Neutrophil (primary cell): ENCODE measurements around the gene LCE3B.

ENCODE experiments used
- H3K27ac ChIP-seq: fragments of 200-600 bp; sonication (generic); 2 replicates; pipeline ENCODE4 v1.5.1; 2016; ENCODE audit warnings: mild to moderate bottlenecking, moderate library complexity
- H3K27me3 ChIP-seq: fragments of 200-600 bp; sonication (generic); 2 replicates; pipeline ENCODE4 v1.6.0; 2016; ENCODE audit warnings: mild to moderate bottlenecking
- H3K36me3 ChIP-seq: fragments of 200-600 bp; sonication (generic); 2 replicates; pipeline ENCODE4 v1.5.1; 2017
- H3K4me1 ChIP-seq, 2 experiments: fragments of 200-600 bp in 1 of 2; sonication (generic) in 1 of 2; 1 replicate in 1 of 2; 2 replicates in 1 of 2; pipeline versions ENCODE4 v1.5.1 to v1.6.1; 2013 to 2016; ENCODE audit warnings: low read depth in 1 of 2, low read length in 1 of 2, mild to moderate bottlenecking in 1 of 2, moderate library complexity in 1 of 2; ENCODE audit not compliant: control insufficient read depth in 1 of 2, insufficient read depth in 1 of 2
- H3K4me3 ChIP-seq, 2 experiments: fragments of 200-600 bp in 1 of 2; sonication (generic) in 1 of 2; 1 replicate in 1 of 2; 2 replicates in 1 of 2; pipeline ENCODE4 v1.5.1; 2013 to 2016; ENCODE audit warnings: low read depth in 1 of 2, low read length in 1 of 2, mild to moderate bottlenecking in 1 of 2, moderate library complexity in 1 of 2
- H3K9me3 ChIP-seq: fragments of 200-600 bp; sonication (generic); 2 replicates; pipeline ENCODE4 v1.5.1; 2016
- TF ChIP-seq, protein P1 (sequence below): fragments of 200-600 bp; sonication (generic); IDR thresholded peaks from 2 replicates; pipeline ENCODE4 v1.5.1; 2016; ENCODE audit warnings: antibody characterized with exemption

LCE3B gene

DNA sequence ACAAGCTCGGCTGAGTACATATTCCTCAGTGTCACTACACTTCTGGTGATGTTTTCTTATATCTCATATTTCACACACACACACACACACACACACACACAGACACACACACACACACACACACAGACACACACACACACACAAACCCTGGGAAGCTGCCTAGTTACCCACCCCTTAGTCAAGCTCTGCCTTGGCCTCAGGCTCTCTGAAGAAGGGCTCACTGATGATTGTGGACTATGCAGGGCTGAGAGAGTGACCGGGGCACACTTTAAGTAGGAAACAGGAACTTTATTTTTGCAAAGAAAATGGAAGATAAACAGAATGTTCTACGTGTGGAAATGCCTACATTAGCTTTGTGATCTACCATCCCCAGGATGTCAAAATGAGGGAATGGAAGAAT, 30.3 kb downstream of the LCE3B start:
- Histone ChIP-seq H3K27ac (no peak overlapping the region), H3K36me3 (no peaks in the 10 kb centered on the region), H3K9me3 (no peaks in the 10 kb centered on the region)

DNA sequence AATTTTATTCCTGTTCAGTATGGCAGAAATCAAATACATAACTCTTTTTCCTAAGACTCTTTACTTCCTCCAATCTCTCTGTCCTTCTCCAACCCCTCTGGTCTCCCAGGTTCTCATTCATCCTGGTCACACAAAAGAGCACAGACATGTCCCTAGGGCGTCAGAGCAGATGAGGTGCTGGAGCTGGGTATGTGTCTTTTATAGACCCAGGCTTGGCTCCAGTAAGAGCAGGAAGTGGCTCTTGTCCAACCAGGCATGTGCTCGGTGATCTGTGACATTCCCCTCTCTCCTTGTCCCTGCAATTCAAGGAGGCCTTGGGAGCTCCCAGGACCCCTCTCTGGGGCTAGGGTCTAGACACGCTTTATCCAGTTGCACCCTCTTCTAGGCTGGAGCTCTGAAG, 31.5 kb downstream of the LCE3B start:
- Histone ChIP-seq H3K27ac (no peak overlapping the region), H3K36me3 (no peaks in the 10 kb centered on the region), H3K9me3 (no peaks in the 10 kb centered on the region), H3K4me3 (no peak overlapping the region), H3K27me3 (peaks cover 16% of the 10 kb centered on the region), H3K4me1 (no peaks in the 10 kb centered on the region)
- TF ChIP-seq, protein P1, sequence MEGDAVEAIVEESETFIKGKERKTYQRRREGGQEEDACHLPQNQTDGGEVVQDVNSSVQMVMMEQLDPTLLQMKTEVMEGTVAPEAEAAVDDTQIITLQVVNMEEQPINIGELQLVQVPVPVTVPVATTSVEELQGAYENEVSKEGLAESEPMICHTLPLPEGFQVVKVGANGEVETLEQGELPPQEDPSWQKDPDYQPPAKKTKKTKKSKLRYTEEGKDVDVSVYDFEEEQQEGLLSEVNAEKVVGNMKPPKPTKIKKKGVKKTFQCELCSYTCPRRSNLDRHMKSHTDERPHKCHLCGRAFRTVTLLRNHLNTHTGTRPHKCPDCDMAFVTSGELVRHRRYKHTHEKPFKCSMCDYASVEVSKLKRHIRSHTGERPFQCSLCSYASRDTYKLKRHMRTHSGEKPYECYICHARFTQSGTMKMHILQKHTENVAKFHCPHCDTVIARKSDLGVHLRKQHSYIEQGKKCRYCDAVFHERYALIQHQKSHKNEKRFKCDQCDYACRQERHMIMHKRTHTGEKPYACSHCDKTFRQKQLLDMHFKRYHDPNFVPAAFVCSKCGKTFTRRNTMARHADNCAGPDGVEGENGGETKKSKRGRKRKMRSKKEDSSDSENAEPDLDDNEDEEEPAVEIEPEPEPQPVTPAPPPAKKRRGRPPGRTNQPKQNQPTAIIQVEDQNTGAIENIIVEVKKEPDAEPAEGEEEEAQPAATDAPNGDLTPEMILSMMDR: no peak

More for the DNA sequence above, 30.3 kb downstream of the LCE3B start:
- TF ChIP-seq, protein P1: no peak
- no peaks in the 10 kb centered on the region for H3K4me1 ChIP-seq
- peaks cover 9% of the 10 kb centered on the region for H3K27me3 ChIP-seq
- no peak overlapping the region for H3K4me3 ChIP-seq

DNA sequence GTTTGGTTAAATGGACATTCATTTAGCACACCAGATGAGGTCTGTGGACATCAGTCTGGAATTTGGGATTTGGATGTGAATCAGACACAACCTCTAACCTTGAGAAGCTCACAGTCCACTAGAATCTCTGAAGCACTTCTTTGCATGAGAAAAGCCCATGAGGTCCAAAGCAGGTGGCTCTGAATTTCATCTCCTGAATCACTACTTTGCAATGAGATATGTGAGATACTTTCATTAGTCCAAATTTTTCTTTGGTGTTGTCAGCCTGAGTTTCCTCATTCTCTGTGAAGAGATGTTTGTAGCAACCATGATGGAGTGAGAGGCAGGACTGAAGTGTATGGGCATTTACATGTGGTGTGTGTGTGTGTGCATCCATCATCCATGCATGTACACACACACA, 33.0 kb downstream of the LCE3B start:
- TF ChIP-seq, protein P1: no peak
- H3K27me3 ChIP-seq: peaks cover 30% of the 10 kb centered on the region

DNA sequence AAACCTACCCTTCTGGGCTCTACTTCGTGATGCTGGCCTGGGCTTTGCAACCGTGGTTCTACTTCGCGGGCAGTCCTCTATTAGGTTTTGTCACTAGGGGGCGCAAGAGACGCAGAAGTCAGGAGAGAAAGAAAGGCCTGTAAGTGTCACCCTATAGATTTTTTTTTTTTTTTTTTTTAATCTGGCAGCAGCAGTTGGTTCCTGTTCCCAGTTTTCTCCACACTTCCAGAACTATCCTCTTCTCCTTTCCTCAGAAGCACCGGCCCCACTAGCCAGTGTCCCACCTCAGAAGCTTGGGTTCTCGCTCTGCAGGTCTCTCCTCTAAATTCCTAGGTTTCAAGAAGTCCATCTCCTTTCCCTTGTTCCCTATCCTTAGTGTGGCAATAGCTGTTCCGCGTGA, 40.5 kb downstream of the LCE3B start:
- no peak overlapping the region for H3K27ac ChIP-seq
- no peaks in the 10 kb centered on the region for H3K4me1 ChIP-seq
- H3K27me3 ChIP-seq: peaks cover 46% of the 10 kb centered on the region
- H3K36me3 ChIP-seq: no peaks in the 10 kb centered on the region
- TF ChIP-seq, protein P1: no peak
- H3K9me3 ChIP-seq: no peaks in the 10 kb centered on the region
- no peak overlapping the region for H3K4me3 ChIP-seq

More for the DNA sequence above, 33.0 kb downstream of the LCE3B start:
- Histone ChIP-seq H3K4me3 (no peak overlapping the region), H3K9me3 (no peaks in the 10 kb centered on the region), H3K27ac (no peak overlapping the region), H3K36me3 (no peaks in the 10 kb centered on the region), H3K4me1 (no peaks in the 10 kb centered on the region)

DNA sequence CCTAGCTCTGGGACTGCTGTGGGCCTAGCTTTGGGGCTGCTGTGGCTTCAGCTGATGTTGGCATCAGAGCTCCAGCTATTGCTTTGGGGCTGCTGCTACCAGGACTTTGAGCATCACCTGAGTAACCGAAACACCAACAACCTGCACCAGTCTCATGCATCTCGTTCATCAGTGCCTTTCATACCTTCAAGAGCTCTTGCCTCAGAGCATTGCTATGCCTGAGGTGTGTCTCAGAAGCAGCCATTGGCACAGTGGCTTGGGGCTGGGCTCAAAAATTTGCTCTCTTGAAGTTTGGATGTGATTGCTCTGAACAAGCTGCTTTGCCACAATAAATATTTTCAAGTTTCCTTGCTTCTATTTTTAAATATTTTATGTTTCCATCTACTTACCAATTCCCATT, 42.8 kb downstream of the LCE3B start:
- peaks cover 27% of the 10 kb centered on the region for H3K27me3 ChIP-seq
- H3K27ac ChIP-seq: no peak overlapping the region
- TF ChIP-seq, protein P1: no peak
- no peaks in the 10 kb centered on the region for H3K4me1 ChIP-seq
- H3K9me3 ChIP-seq: no peaks in the 10 kb centered on the region
- no peaks in the 10 kb centered on the region for H3K36me3 ChIP-seq
- no peak overlapping the region for H3K4me3 ChIP-seq

DNA sequence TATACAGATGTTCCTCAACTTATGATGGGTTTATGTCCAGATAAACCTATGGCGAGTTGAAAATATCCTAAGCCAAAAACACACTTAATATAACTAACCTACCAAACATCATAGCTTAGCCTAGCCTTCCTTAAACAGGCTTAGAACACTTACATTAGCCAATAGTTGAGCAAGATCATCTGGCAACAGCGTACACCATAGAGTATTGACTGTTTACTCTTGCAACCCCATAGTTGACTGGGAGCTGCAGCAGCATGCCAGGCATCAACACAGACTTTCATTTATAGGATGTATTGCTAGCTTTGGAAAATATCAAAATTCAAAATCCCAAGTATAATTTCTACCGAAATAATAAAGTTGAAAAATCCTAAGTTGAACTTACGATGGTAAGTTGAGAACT, 44.1 kb downstream of the LCE3B start:
- H3K36me3 ChIP-seq: no peaks in the 10 kb centered on the region
- TF ChIP-seq, protein P1: no peak
- H3K4me3 ChIP-seq: no peak overlapping the region
- no peak overlapping the region for H3K27ac ChIP-seq
- H3K4me1 ChIP-seq: no peaks in the 10 kb centered on the region
- H3K27me3 ChIP-seq: peaks cover 15% of the 10 kb centered on the region
- H3K9me3 ChIP-seq: no peaks in the 10 kb centered on the region
